Karpas-422 (cell line): ENCODE results near the gene BCKDK. TPM values are rescaled to one million over a fixed set of nuclear protein-coding genes. Genes with fewer than 3 reads are reported as not detected.
"Not testable (repeated sequence)": the region's sequence is repeated elsewhere in the genome, so short reads cannot be mapped to it uniquely, and the experiment has no call there.

ENCODE experiments used
- DNase-seq: peaks from one replicate; pipeline ENCODE4 v3.0.0-alpha.2; 2015
- H2AFZ ChIP-seq: fragments of 200-600 bp; sonication (generic); 2 replicates; pipeline ENCODE4 v1.6.1; 2014; ENCODE audit warnings: antibody characterized with exemption, low read length, mixed read lengths
- H3K27ac ChIP-seq: fragments of 200-600 bp; sonication (generic); 2 replicates; pipeline ENCODE4 v1.5.1; 2014; ENCODE audit warnings: mild to moderate bottlenecking, low read length, moderate library complexity
- H3K27me3 ChIP-seq: fragments of 200-600 bp; sonication (generic); 2 replicates; pipeline ENCODE4 v1.6.1; 2014; ENCODE audit warnings: low read length, mixed read lengths
- H3K36me3 ChIP-seq: fragments of 200-600 bp; sonication (generic); 2 replicates; pipeline ENCODE4 v1.6.1; 2014; ENCODE audit warnings: low read length, mixed read lengths; ENCODE audit not compliant: insufficient read depth
- H3K4me1 ChIP-seq: fragments of 200-600 bp; sonication (generic); 2 replicates; pipeline ENCODE4 v1.6.1; 2014; ENCODE audit warnings: mild to moderate bottlenecking, low read length, mixed read lengths
- H3K4me2 ChIP-seq: fragments of 200-600 bp; sonication (generic); 2 replicates; pipeline ENCODE4 v1.6.1; 2014; ENCODE audit warnings: low read length, low read depth, mild to moderate bottlenecking; ENCODE audit not compliant: poor library complexity, severe bottlenecking
- H3K4me3 ChIP-seq: fragments of 200-600 bp; sonication (generic); 2 replicates; pipeline ENCODE4 v1.5.1; 2014; ENCODE audit warnings: mild to moderate bottlenecking, antibody characterized with exemption, low read length, mixed read lengths
- H3K79me2 ChIP-seq: fragments of 200-600 bp; sonication (generic); 2 replicates; pipeline ENCODE4 v1.6.1; 2014; ENCODE audit warnings: mild to moderate bottlenecking, low read length, mixed read lengths
- H3K9ac ChIP-seq: fragments of 200-600 bp; sonication (generic); 2 replicates; pipeline ENCODE4 v1.6.0; 2014; ENCODE audit warnings: low read length
- H3K9me2 ChIP-seq: fragments of 200-600 bp; sonication (generic), shearing (Covaris generic); replicated peaks from 2 replicates; pipeline ENCODE4 v1.6.0; 2014; ENCODE audit warnings: mild to moderate bottlenecking, low read length, moderate library complexity; ENCODE audit not compliant: insufficient read depth
- H3K9me3 ChIP-seq: fragments of 300-700, 200-600 bp; sonication (generic); 2 replicates; pipeline ENCODE4 v1.6.1; 2014; ENCODE audit warnings: low read length, mixed read lengths
- H4K20me1 ChIP-seq: fragments of 200-600 bp; sonication (generic); 2 replicates; pipeline ENCODE4 v1.6.1; 2014; ENCODE audit warnings: mild to moderate bottlenecking, antibody characterized with exemption, low read length, low read depth; ENCODE audit not compliant: insufficient read depth
- total RNA-seq: library from RNA; depleted of rRNA; stranded (reverse); fragments of >200 nt; shearing (Covaris generic); gene quantifications from 2 replicates; pipeline ENCODE4 v1.2.3, GENCODE V29; 2014; ENCODE audit warnings: low replicate concordance; rRNA removed

Gene BCKDK
- total RNA-seq, 1 experiment from 2014 or later: 28.4 TPM

DNA sequence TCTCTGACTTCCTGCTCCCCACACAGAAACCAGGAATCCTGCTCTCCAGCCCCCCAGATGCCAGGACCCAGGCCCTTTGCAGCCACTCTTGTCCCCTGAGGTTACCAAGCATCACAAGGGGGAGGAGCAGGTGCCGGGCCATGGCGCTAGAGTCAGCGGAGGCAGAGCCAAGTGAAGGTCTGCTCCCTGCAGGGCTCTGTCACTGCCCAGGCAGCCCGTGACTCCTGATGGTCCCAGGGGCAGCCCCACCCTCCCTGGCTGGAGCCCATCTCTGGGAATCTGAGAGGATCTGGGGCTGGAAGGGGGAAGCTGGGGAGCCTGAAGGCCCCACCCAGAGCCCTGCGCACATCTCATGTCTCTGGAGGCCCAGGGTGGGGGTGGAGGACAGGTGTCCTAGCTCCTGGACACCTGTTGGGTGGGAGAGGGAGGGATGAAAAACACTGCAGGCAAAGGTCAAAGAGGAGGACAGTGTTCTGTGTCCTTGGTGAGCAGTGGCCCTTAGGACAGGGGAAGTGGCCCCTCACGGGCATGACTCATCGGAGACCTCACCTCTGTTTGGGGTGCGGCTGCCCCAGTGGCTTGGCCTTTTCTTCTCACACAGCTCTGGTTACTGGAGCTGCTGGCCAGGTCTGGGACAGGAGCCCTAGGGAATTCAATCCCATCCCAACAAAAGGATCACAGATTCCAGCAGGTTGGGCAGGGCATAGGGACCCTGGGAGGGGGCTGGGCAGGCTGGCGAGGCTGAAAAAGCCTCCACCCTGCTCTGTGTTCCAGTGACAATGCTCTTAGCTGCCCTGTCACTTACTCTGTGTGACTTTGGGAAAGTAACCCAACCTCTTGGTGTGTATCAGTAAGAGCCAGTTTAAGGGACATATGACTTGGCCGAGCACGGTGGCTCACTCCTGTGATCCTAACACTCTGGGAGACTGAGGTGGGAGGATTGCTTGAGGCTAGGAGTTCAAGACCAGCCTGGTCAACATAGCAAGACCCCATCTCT, 42.0 kb downstream of the BCKDK start, which contains the start of gene PRSS36:
PRSS36 (minus strand) TSS at position 173 of the 997 bp plus-strand sequence; CDS start at position 142, 31 bp downstream.
- Histone ChIP-seq H3K9me2 (no peaks in the 10 kb centered on the region), H3K4me1 (peaks cover 5% of the 10 kb centered on the region), H3K27ac (no peak within 1 kb of the TSS), H3K9ac (no peak within 1 kb of the TSS), H3K4me3 (no peak within 1 kb of the TSS), H2AFZ (no peak within 1 kb of the TSS), H3K36me3 (no peaks in the 10 kb centered on the region), H4K20me1 (no peaks in the 10 kb centered on the region), H3K27me3 (no peaks in the 10 kb centered on the region), H3K9me3 (no peaks in the 10 kb centered on the region), H3K4me2 (no peak within 1 kb of the TSS), H3K79me2 (no peaks in the 10 kb centered on the region)
- DNase-seq: no peak

DNA sequence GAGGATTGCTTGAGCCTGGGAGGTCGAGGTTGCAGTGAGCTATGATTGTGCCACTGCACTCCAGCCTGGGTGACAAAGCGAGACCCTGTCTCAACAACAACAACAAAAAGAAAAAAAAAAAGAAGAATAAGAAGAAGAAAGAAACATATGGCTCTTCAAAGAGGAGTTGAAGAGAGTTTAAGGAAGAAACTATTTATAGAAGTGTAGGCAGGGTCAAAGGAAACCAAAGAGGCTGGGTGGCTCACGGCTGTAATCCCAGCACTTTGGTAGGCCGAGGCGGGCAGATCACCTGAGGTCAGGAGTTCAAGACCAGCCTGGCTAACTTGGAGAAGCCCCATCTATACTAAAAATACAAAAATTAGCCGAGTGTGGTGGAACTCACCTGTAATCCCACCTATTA, 42.8 kb downstream of the BCKDK start:
- not testable (repeated sequence) for H3K9me2 ChIP-seq, H3K9ac ChIP-seq, H3K9me3 ChIP-seq, H3K27ac ChIP-seq, H3K79me2 ChIP-seq, H3K4me3 ChIP-seq, H4K20me1 ChIP-seq, H3K4me2 ChIP-seq, H2AFZ ChIP-seq, H3K4me1 ChIP-seq, H3K36me3 ChIP-seq, DNase-seq, H3K27me3 ChIP-seq

GRCh38 chr16:31157136-31157535, 49.0 kb downstream of the BCKDK start:
- Histone ChIP-seq H3K27ac (no peak overlapping the region), H3K9me3 (no peaks in the 10 kb centered on the region), H3K27me3 (no peaks in the 10 kb centered on the region), H3K9ac (no peak overlapping the region), H4K20me1 (no peaks in the 10 kb centered on the region), H3K4me3 (no peak overlapping the region), H3K4me1 (no peaks in the 10 kb centered on the region), H3K36me3 (no peaks in the 10 kb centered on the region), H2AFZ (no peak overlapping the region), H3K4me2 (no peak overlapping the region), H3K79me2 (no peaks in the 10 kb centered on the region), H3K9me2 (no peaks in the 10 kb centered on the region)
- DNase-seq: no peak

Other genes starting within 250 kb of the BCKDK start
- 27.4 and 59.7 TPM in 2 replicates for gene BCL7C, start 214.3 kb upstream of the BCKDK start, total RNA-seq
- 0.94 and 1.1 TPM in 2 replicates for gene CTF1, start 211.8 kb upstream of the BCKDK start, total RNA-seq
- 24.5 and 59.5 TPM in 2 replicates for gene FBXL19, start 184.8 kb upstream of the BCKDK start, total RNA-seq
- gene ORAI3, start 159.3 kb upstream of the BCKDK start, total RNA-seq: 34.0 and 60.7 TPM in 2 replicates
- 3.8 and 4.3 TPM in 2 replicates for gene SETD1A, start 150.6 kb upstream of the BCKDK start, total RNA-seq
- 0.65 and 2.7 TPM in 2 replicates for gene HSD3B7, start 123.2 kb upstream of the BCKDK start, total RNA-seq
- 0.07 and 0.11 TPM in 2 replicates for gene STX1B, start 97.7 kb upstream of the BCKDK start, total RNA-seq
- 16.6 and 16.7 TPM in 2 replicates for gene STX4, start 74.8 kb upstream of the BCKDK start, total RNA-seq
- gene ZNF668, start 34.1 kb upstream of the BCKDK start, total RNA-seq: 6.0 and 7.7 TPM in 2 replicates
- gene ZNF646, start 34.0 kb upstream of the BCKDK start, total RNA-seq: 22.0 and 23.3 TPM in 2 replicates
- 3.2 and 4.0 TPM in 2 replicates for gene PRSS53, start 19.4 kb upstream of the BCKDK start, total RNA-seq
- gene VKORC1, start 13.6 kb upstream of the BCKDK start, total RNA-seq: 70.2 and 93.9 TPM in 2 replicates
- 37.2 and 42.7 TPM in 2 replicates for gene KAT8, start 9.3 kb downstream of the BCKDK start, total RNA-seq
- gene PRSS8, start 27.3 kb downstream of the BCKDK start, total RNA-seq: not detected in 2 replicates
- not detected in 2 replicates for gene PRSS36, start 41.7 kb downstream of the BCKDK start, total RNA-seq
- gene FUS, start 71.8 kb downstream of the BCKDK start, total RNA-seq: 51.4 and 61.7 TPM in 2 replicates
- 78.0 and 206 TPM in 2 replicates for gene PYCARD, start 94.4 kb downstream of the BCKDK start, total RNA-seq
- gene TRIM72, start 105.7 kb downstream of the BCKDK start, total RNA-seq: not detected in 2 replicates
- not detected in 2 replicates for gene PYDC1, start 108.7 kb downstream of the BCKDK start, total RNA-seq
- gene ITGAM, start 151.6 kb downstream of the BCKDK start, total RNA-seq: not detected in 2 replicates
- 0.52 TPM in 1 of 2 replicates, not detected in the other for gene ITGAX, start 246.8 kb downstream of the BCKDK start, total RNA-seq